IPS-20b (cell line): Measurements from ENCODE around the gene ERN1.
"Not testable (repeated sequence)": the region's sequence is repeated elsewhere in the genome, so short reads cannot be mapped to it uniquely, and the experiment has no call there.

Experiments used
- H3K27ac ChIP-seq: one replicate; pipeline ENCODE4 v1.5.1; 2013; ENCODE audit warnings: low read length
- H3K27me3 ChIP-seq: 2 replicates; pipeline ENCODE4 v1.6.1; 2013; ENCODE audit warnings: mild to moderate bottlenecking, low read length, inconsistent platforms; ENCODE audit not compliant: insufficient read depth
- H3K36me3 ChIP-seq: 2 replicates; pipeline ENCODE4 v1.6.1; 2013; ENCODE audit warnings: low read depth, mild to moderate bottlenecking, inconsistent platforms, low read length, moderate library complexity; ENCODE audit not compliant: insufficient read depth
- H3K4me1 ChIP-seq: 2 replicates; pipeline ENCODE4 v1.6.1; 2013; ENCODE audit warnings: mild to moderate bottlenecking, control low read depth, inconsistent platforms, low read length, moderate library complexity; ENCODE audit not compliant: insufficient read depth
- H3K4me3 ChIP-seq: 2 replicates; pipeline ENCODE4 v1.5.1; 2013; ENCODE audit warnings: mild to moderate bottlenecking, low read length, inconsistent platforms
- H3K9ac ChIP-seq: 2 replicates; pipeline ENCODE4 v1.6.1; 2013; ENCODE audit warnings: low read depth, mild to moderate bottlenecking, inconsistent platforms, low read length, moderate library complexity
- H3K9me3 ChIP-seq: 2 replicates; pipeline ENCODE4 v1.6.1; 2013; ENCODE audit warnings: mild to moderate bottlenecking, low read depth, low read length, inconsistent platforms; ENCODE audit not compliant: insufficient read depth

Gene ERN1

GRCh38 chr17:64009571-64010402 lies 120.2 kb downstream of the ERN1 start:
- no peaks in the 10 kb centered on the region for H3K27me3 ChIP-seq
- H3K4me3 ChIP-seq: no peak overlapping the region
- no peaks in the 10 kb centered on the region for H3K9me3 ChIP-seq
- H3K27ac ChIP-seq: no peak overlapping the region
- H3K4me1 ChIP-seq: no peaks in the 10 kb centered on the region
- H3K36me3 ChIP-seq: no peaks in the 10 kb centered on the region
- H3K9ac ChIP-seq: no peak overlapping the region; the same call in 1 of the 2 replicates

- no peaks in the 10 kb centered on the region for H3K27me3 ChIP-seq
- H3K36me3 ChIP-seq: no peaks in the 10 kb centered on the region
- H3K4me3 ChIP-seq: no peak overlapping the region
- no peak overlapping the region for H3K9ac ChIP-seq
- H3K4me1 ChIP-seq: no peaks in the 10 kb centered on the region
- H3K9me3 ChIP-seq: no peaks in the 10 kb centered on the region
- H3K27ac ChIP-seq: no peak overlapping the region
These were observed 121.1 kb downstream of the ERN1 start for GRCh38 chr17:64008830-64009229.

DNA sequence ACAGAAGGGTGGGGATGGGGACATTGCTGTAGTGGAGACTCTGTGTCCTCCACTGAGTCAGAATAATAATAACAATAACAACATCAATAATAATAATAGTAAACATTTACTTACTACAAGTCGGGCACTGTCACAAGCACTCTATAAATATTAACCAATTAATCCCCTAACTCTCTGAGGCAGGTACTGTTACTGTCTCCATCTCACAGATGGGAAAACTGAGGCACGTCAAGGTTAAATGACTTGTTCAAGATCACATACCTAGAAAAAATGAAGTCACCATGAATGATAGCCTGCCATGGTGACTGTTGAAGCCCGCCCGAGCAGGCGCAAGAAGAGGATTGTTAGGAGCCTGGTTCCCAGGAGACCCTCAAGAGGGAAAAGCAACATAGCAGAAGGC lies 121.6 kb downstream of the ERN1 start:
- no peaks in the 10 kb centered on the region for H3K36me3 ChIP-seq
- no peak overlapping the region for H3K9ac ChIP-seq
- H3K4me1 ChIP-seq: no peaks in the 10 kb centered on the region
- no peak overlapping the region for H3K4me3 ChIP-seq
- no peak overlapping the region for H3K27ac ChIP-seq
- H3K9me3 ChIP-seq: no peaks in the 10 kb centered on the region
- H3K27me3 ChIP-seq: no peaks in the 10 kb centered on the region

DNA sequence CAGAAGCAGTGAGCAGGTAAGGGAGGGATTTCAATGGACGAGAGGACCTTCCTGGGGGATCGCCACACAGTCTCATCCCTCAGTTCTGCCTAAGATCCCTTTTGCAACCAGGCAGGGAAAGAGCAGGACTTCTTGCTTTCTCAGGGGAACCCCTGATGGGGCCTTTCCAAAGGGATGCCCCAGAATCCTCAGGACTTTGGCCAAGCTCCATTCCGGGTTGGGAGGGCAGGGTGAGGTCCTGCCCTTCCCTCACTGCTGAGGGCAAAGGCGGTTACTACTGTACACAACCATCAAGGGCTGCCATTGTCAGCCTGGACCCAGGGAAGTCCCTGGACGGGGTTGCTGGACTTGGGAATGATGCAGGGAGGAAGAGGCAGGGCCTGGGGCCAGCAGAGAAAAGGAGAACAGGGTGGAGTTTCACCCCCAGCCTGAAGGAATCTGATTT lies 122.1 kb downstream of the ERN1 start:
- H3K27me3 ChIP-seq: no peaks in the 10 kb centered on the region
- H3K36me3 ChIP-seq: no peaks in the 10 kb centered on the region
- H3K9me3 ChIP-seq: no peaks in the 10 kb centered on the region
- H3K4me1 ChIP-seq: no peaks in the 10 kb centered on the region
- no peak overlapping the region for H3K9ac ChIP-seq
- H3K4me3 ChIP-seq: no peak overlapping the region
- H3K27ac ChIP-seq: no peak overlapping the region

- H3K9ac ChIP-seq, H3K36me3 ChIP-seq, H3K4me1 ChIP-seq, H3K27ac ChIP-seq, H3K4me3 ChIP-seq, H3K9me3 ChIP-seq, H3K27me3 ChIP-seq: not testable (repeated sequence)
These were observed 122.7 kb downstream of the ERN1 start for GRCh38 chr17:64007089-64007837.

GRCh38 chr17:64006361-64007088 lies 123.4 kb downstream of the ERN1 start:
- Histone ChIP-seq H3K9me3 (no peaks in the 10 kb centered on the region), H3K27ac (no peak overlapping the region), H3K4me3 (no peak overlapping the region), H3K4me1 (no peaks in the 10 kb centered on the region), H3K27me3 (no peaks in the 10 kb centered on the region), H3K9ac (no peak overlapping the region), H3K36me3 (no peaks in the 10 kb centered on the region)

GRCh38 chr17:64005734-64006167 lies 124.2 kb downstream of the ERN1 start:
- Histone ChIP-seq H3K27ac (no peak overlapping the region), H3K4me3 (no peak overlapping the region), H3K27me3 (no peaks in the 10 kb centered on the region), H3K4me1 (no peaks in the 10 kb centered on the region), H3K9ac (no peak overlapping the region), H3K36me3 (no peaks in the 10 kb centered on the region), H3K9me3 (no peaks in the 10 kb centered on the region)

GRCh38 chr17:64004903-64005733 lies 124.8 kb downstream of the ERN1 start:
- Histone ChIP-seq H3K27ac (no peak overlapping the region), H3K9ac (no peak overlapping the region), H3K4me3 (no peak overlapping the region), H3K9me3 (no peaks in the 10 kb centered on the region), H3K27me3 (no peaks in the 10 kb centered on the region), H3K36me3 (no peaks in the 10 kb centered on the region), H3K4me1 (no peaks in the 10 kb centered on the region)

DNA sequence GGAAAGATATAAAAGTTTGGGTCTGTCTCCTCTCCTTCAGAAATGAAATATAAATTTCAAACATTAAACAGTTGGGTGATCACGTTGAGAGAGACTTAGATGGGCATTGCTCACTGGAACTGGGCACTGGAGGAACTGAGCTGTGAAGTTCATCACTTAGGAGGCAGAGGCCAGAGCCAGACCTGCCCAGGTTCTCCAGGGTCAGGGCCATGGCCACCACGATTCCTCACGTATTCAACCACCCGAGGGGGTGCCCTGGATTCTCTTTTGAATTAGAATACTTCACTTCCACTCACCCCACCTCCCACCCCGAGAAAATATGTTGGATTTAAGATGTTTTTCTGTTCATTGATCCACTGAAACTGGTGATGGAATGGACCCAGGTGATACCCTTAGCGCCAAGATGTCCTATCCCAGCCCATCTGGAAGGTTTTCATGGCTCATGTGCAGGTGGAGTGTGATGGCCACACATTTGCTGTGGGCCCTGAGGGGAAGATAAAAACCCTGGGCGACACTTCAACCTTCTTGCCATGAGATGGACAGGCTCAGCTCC lies 125.7 kb downstream of the ERN1 start:
- Histone ChIP-seq H3K4me1 (no peaks in the 10 kb centered on the region), H3K36me3 (no peaks in the 10 kb centered on the region), H3K9me3 (no peaks in the 10 kb centered on the region), H3K9ac (no peak overlapping the region), H3K27ac (no peak overlapping the region), H3K4me3 (no peak overlapping the region), H3K27me3 (peaks cover 6% of the 10 kb centered on the region)

- peaks cover 12% of the 10 kb centered on the region for H3K27me3 ChIP-seq
- no peaks in the 10 kb centered on the region for H3K9me3 ChIP-seq
- H3K27ac ChIP-seq: no peak overlapping the region
- no peak overlapping the region for H3K9ac ChIP-seq
- H3K4me1 ChIP-seq: no peaks in the 10 kb centered on the region
- H3K4me3 ChIP-seq: no peak overlapping the region
- H3K36me3 ChIP-seq: no peaks in the 10 kb centered on the region
These were observed 126.3 kb downstream of the ERN1 start for GRCh38 chr17:64003526-64004121.
